Erythroblast (primary cell): ENCODE measurements around the gene KCNQ5.

Source experiments
- GATA1 ChIP-seq: IDR thresholded peaks from 2 replicates; pipeline ENCODE4 v1.6.1; 2011; ENCODE audit warnings: low read depth, mild to moderate bottlenecking, control low read depth, low read length, moderate library complexity
- POLR2A ChIP-seq: IDR thresholded peaks from 2 replicates; pipeline ENCODE4 v1.6.1; 2011; ENCODE audit warnings: mild to moderate bottlenecking, low read length

GRCh38 chr6:73081955-73082354 is 460.1 kb downstream of the KCNQ5 start:
- TF ChIP-seq POLR2A, result no peak
- TF ChIP-seq GATA1, result no peak
